HEK293T (cell line): ENCODE measurements around the gene SH3RF3.

Experiments used
- CTCF ChIA-PET: fragments of 350-600 bp; formaldehyde crosslinking; extraction: SDS; loops from one replicate; lab custom pipeline; 2021; ENCODE audit warnings: antibody characterized with exemption, inconsistent platforms; lab: Yijun Ruan, JAX
- POLR2A ChIA-PET: fragments of 350-600 bp; formaldehyde crosslinking; extraction: SDS; loops from one replicate; lab custom pipeline; 2020; ENCODE audit warnings: antibody characterized with exemption, inconsistent platforms; lab: Yijun Ruan, JAX
- DNase-seq: peaks from one replicate; pipeline ENCODE4 v3.0.0; 2012; ENCODE audit warnings: mixed read lengths; ENCODE audit errors: extremely low spot score
- ARNT ChIP-seq: fragments of 450-650 bp; IDR thresholded peaks from 2 replicates; pipeline ENCODE4 v1.6.1; 2017; ENCODE audit warnings: mild to moderate bottlenecking
- BHLHE40 ChIP-seq: fragments of 450-650 bp; IDR thresholded peaks from 2 replicates; pipeline ENCODE4 v1.6.1; 2016; ENCODE audit warnings: mild to moderate bottlenecking, moderate library complexity, borderline replicate concordance
- CTBP1 ChIP-seq: fragments of 450-650 bp; IDR thresholded peaks from 2 replicates; pipeline ENCODE4 v1.6.1; 2016; ENCODE audit warnings: borderline replicate concordance
- ELF4 ChIP-seq: fragments of 450-650 bp; IDR thresholded peaks from 2 replicates; pipeline ENCODE4 v1.6.1; 2017; ENCODE audit warnings: antibody characterized with exemption
- FOXA1 ChIP-seq: fragments of 450-650 bp; IDR thresholded peaks from 2 replicates; pipeline ENCODE4 v1.6.1; 2016; ENCODE audit warnings: mild to moderate bottlenecking
- FOXK2 ChIP-seq: fragments of 450-650 bp; IDR thresholded peaks from 2 replicates; pipeline ENCODE4 v1.6.1; 2016; ENCODE audit warnings: mild to moderate bottlenecking
- FOXM1 ChIP-seq: fragments of 450-650 bp; IDR thresholded peaks from 2 replicates; pipeline ENCODE4 v1.6.1; 2017; ENCODE audit warnings: mild to moderate bottlenecking, borderline replicate concordance
- HDGF ChIP-seq: fragments of 450-650 bp; IDR thresholded peaks from 2 replicates; pipeline ENCODE4 v1.6.1; 2017; ENCODE audit warnings: antibody characterized with exemption, borderline replicate concordance
- L3MBTL2 ChIP-seq: fragments of 450-650 bp; conservative IDR thresholded peaks from 2 replicates; pipeline ENCODE4 v1.6.1; 2016; ENCODE audit warnings: mild to moderate bottlenecking
- LEF1 ChIP-seq: fragments of 450-650 bp; IDR thresholded peaks from 2 replicates; pipeline ENCODE4 v1.6.1; 2017; ENCODE audit warnings: mild to moderate bottlenecking, borderline replicate concordance
- NFRKB ChIP-seq: fragments of 450-650 bp; IDR thresholded peaks from 2 replicates; pipeline ENCODE4 v1.6.1; 2016; ENCODE audit warnings: mild to moderate bottlenecking, moderate library complexity
- PKNOX1 ChIP-seq: fragments of 450-650 bp; IDR thresholded peaks from 2 replicates; pipeline ENCODE4 v1.6.1; 2016
- SP1 ChIP-seq: fragments of 450-650 bp; IDR thresholded peaks from 2 replicates; pipeline ENCODE4 v1.6.1; 2017
- SUZ12 ChIP-seq: fragments of 450-650 bp; IDR thresholded peaks from 2 replicates; pipeline ENCODE4 v1.6.1; 2016; ENCODE audit warnings: mild to moderate bottlenecking
- TARDBP ChIP-seq: fragments of 450-650 bp; IDR thresholded peaks from 2 replicates; pipeline ENCODE4 v1.6.1; 2016
- ZNF384 ChIP-seq: fragments of 450-650 bp; IDR thresholded peaks from 2 replicates; pipeline ENCODE4 v1.6.1; 2016

SH3RF3 gene

GRCh38 chr2:109439390-109439786, 310.4 kb downstream of the SH3RF3 start:
- POLR2A ChIA-PET: no interaction called here
- TF ChIP-seq ARNT (no peak), L3MBTL2 (no peak), BHLHE40 (no peak), PKNOX1 (no peak)
- DNase-seq: no peak
- CTCF ChIA-PET: no interaction called here

- no peak for DNase-seq
- ChIA-PET POLR2A (no interaction called here), CTCF (no interaction called here)
- TF ChIP-seq PKNOX1: no peak
- TF ChIP-seq FOXA1: no peak
- TF ChIP-seq FOXK2: no peak
- TF ChIP-seq NFRKB: no peak
- TF ChIP-seq ELF4: no peak
- TF ChIP-seq ARNT: no peak
- no peak for TF ChIP-seq SP1
- no peak for TF ChIP-seq CTBP1
- TF ChIP-seq LEF1: no peak
- no peak for TF ChIP-seq BHLHE40
- TF ChIP-seq ZNF384: no peak
Observed at GRCh38 chr2:109439986-109440385, 311.0 kb downstream of the SH3RF3 start.

GRCh38 chr2:109440499-109441156, 311.6 kb downstream of the SH3RF3 start:
- POLR2A ChIA-PET: no interaction called here
- CTCF ChIA-PET: no interaction called here
- DNase-seq: no peak
- no peak for TF ChIP-seq ELF4
- TF ChIP-seq FOXK2: no peak
- TF ChIP-seq L3MBTL2: no peak
- TF ChIP-seq ZNF384: no peak
- no peak for TF ChIP-seq FOXA1
- TF ChIP-seq NFRKB: no peak
- no peak for TF ChIP-seq SUZ12
- TF ChIP-seq LEF1: no peak
- no peak for TF ChIP-seq BHLHE40
- TF ChIP-seq PKNOX1: no peak
- no peak for TF ChIP-seq TARDBP
- TF ChIP-seq HDGF: no peak
- no peak for TF ChIP-seq FOXM1
- no peak for TF ChIP-seq SP1
- no peak for TF ChIP-seq CTBP1
- no peak for TF ChIP-seq ARNT

GRCh38 chr2:109442715-109443319, 313.8 kb downstream of the SH3RF3 start:
- CTCF ChIA-PET: no interaction called here
- POLR2A ChIA-PET: no interaction called here
- no peak for DNase-seq
- TF ChIP-seq FOXK2: no peak
- no peak for TF ChIP-seq HDGF
- no peak for TF ChIP-seq SP1
- TF ChIP-seq PKNOX1: no peak
- no peak for TF ChIP-seq L3MBTL2
- TF ChIP-seq CTBP1: no peak
- TF ChIP-seq FOXA1: no peak
- no peak for TF ChIP-seq ELF4
- TF ChIP-seq FOXM1: no peak
- no peak for TF ChIP-seq ZNF384
- TF ChIP-seq BHLHE40: no peak
- no peak for TF ChIP-seq LEF1
- no peak for TF ChIP-seq SUZ12

- CTCF ChIA-PET: interaction anchor here (1.2 kb wide), 1 partner anchor 11 kb away, joined by 4 read pairs; no protein-coding TSS in a partner anchor
- POLR2A ChIA-PET: no interaction called here
- no peak for DNase-seq
Observed at GRCh38 chr2:109444916-109445315, 315.9 kb downstream of the SH3RF3 start.

More at GRCh38 chr2:109444916-109445315, 315.9 kb downstream of the SH3RF3 start:
- TF ChIP-seq ELF4 (no peak), SP1 (no peak), L3MBTL2 (no peak), LEF1 (no peak), HDGF (no peak), FOXA1 (no peak), FOXK2 (no peak), BHLHE40 (no peak), FOXM1 (no peak)
